Smooth muscle cell (in vitro differentiated cells): ENCODE results near the gene KCNH6. TPM values are rescaled to one million over a fixed set of nuclear protein-coding genes. Genes with fewer than 3 reads are reported as not detected.

Source experiments
- DNase-seq: peaks from one replicate; lab custom pipeline; 2025; ENCODE audit not compliant: unreplicated experiment; lab: John Stamatoyannopoulos, UW
- H2AFZ ChIP-seq: fragments of 200-600 bp; sonication (generic); 2 replicates; pipeline ENCODE4 v1.6.0; 2016; ENCODE audit warnings: antibody characterized with exemption, low read depth, mild to moderate bottlenecking
- H3F3A ChIP-seq: fragments of 200-600 bp; sonication (generic); 2 replicates; pipeline ENCODE4 v1.6.0; 2017; ENCODE audit warnings: antibody characterized with exemption, low read depth
- H3K27ac ChIP-seq: fragments of 200-600 bp; sonication (generic); 2 replicates; pipeline ENCODE4 v1.5.1; 2016; ENCODE audit warnings: low read depth, mild to moderate bottlenecking
- H3K27me3 ChIP-seq: fragments of 200-600 bp; sonication (generic); 2 replicates; pipeline ENCODE4 v1.6.1; 2016; ENCODE audit warnings: low read depth, mild to moderate bottlenecking
- H3K36me3 ChIP-seq: fragments of 200-600 bp; sonication (generic); 2 replicates; pipeline ENCODE4 v1.5.1; 2016; ENCODE audit warnings: low read depth
- H3K4me1 ChIP-seq: fragments of 200-600 bp; sonication (generic); 2 replicates; pipeline ENCODE4 v1.5.1; 2016; ENCODE audit warnings: low read depth
- H3K4me2 ChIP-seq: fragments of 200-600 bp; sonication (generic); 2 replicates; pipeline ENCODE4 v1.6.0; 2016; ENCODE audit warnings: mild to moderate bottlenecking
- H3K4me3 ChIP-seq: fragments of 200-600 bp; sonication (generic); 2 replicates; pipeline ENCODE4 v1.5.1; 2016; ENCODE audit warnings: mild to moderate bottlenecking
- H3K79me2 ChIP-seq: fragments of 200-600 bp; sonication (generic); 2 replicates; pipeline ENCODE4 v1.6.0; 2016; ENCODE audit warnings: low read depth, mild to moderate bottlenecking
- H3K9ac ChIP-seq: fragments of 200-600 bp; sonication (generic); 2 replicates; pipeline ENCODE4 v1.6.0; 2016; ENCODE audit warnings: low read depth
- H3K9me3 ChIP-seq: fragments of 200-600 bp; sonication (generic); replicated peaks from 2 replicates; pipeline ENCODE4 v1.5.1; 2016; ENCODE audit warnings: low read depth
- H4K20me1 ChIP-seq: fragments of 200-600 bp; sonication (generic); 2 replicates; pipeline ENCODE4 v1.6.0; 2016; ENCODE audit warnings: low read depth
- WGBS: methylation state at CpG from one replicate; pipeline ENCODE4 v1.1.7; 2016; ENCODE audit warnings: low lambda C conversion rate; 5-methylcytosine and 5-hydroxymethylcytosine counted together
- polyA plus RNA-seq: library from polyadenylated mRNA; unstranded; fragments of >200 nt; fragmentation: Nextera tagmentation; extraction: Ambion mirVana; gene quantifications from 2 replicates; pipeline ENCODE4 v1.2.1, GENCODE V29; 2016
- total RNA-seq: library from RNA; depleted of rRNA; stranded (reverse); fragments of >200 nt; gene quantifications from 2 replicates; pipeline ENCODE4 v1.2.3, GENCODE V29; 2014
- TF ChIP-seq, protein P1 (sequence below): fragments of 200-600 bp; sonication (generic); IDR thresholded peaks from 2 replicates; pipeline ENCODE4 v1.5.1; 2017; ENCODE audit warnings: borderline replicate concordance, mild to moderate bottlenecking, antibody characterized with exemption; ENCODE audit not compliant: insufficient read depth, poor library complexity, severe bottlenecking

The KCNH6 gene
- total and polyA plus RNA-seq, 2 experiments from 2014 or later: not detected

DNA sequence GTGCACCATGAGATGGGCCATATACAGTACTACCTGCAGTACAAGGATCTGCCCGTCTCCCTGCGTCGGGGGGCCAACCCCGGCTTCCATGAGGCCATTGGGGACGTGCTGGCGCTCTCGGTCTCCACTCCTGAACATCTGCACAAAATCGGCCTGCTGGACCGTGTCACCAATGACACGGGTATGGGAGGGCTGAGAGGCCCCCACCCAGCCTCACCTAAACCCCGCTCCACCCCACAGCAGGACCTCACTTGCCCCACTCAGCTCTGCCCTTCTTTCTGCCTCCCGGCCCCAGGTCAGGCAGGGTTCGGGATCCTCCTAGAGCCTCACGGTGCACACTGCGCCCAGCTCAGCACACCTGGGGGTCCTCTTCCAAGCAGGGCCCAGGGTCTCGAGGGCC is 40.6 kb upstream of the KCNH6 start:
- H3K79me2 ChIP-seq: no peaks in the 10 kb centered on the region
- H3K9me3 ChIP-seq: no peaks in the 10 kb centered on the region
- H3K36me3 ChIP-seq: no peaks in the 10 kb centered on the region
- no peak overlapping the region for H3K4me2 ChIP-seq
- no peak overlapping the region for H2AFZ ChIP-seq
- H3K4me3 ChIP-seq: no peak overlapping the region
- H3K9ac ChIP-seq: no peak overlapping the region
- H3K27ac ChIP-seq: no peak overlapping the region
- TF ChIP-seq, protein P1, sequence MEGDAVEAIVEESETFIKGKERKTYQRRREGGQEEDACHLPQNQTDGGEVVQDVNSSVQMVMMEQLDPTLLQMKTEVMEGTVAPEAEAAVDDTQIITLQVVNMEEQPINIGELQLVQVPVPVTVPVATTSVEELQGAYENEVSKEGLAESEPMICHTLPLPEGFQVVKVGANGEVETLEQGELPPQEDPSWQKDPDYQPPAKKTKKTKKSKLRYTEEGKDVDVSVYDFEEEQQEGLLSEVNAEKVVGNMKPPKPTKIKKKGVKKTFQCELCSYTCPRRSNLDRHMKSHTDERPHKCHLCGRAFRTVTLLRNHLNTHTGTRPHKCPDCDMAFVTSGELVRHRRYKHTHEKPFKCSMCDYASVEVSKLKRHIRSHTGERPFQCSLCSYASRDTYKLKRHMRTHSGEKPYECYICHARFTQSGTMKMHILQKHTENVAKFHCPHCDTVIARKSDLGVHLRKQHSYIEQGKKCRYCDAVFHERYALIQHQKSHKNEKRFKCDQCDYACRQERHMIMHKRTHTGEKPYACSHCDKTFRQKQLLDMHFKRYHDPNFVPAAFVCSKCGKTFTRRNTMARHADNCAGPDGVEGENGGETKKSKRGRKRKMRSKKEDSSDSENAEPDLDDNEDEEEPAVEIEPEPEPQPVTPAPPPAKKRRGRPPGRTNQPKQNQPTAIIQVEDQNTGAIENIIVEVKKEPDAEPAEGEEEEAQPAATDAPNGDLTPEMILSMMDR: no peak
- peaks cover 6% of the 10 kb centered on the region for H3K4me1 ChIP-seq
- no peaks in the 10 kb centered on the region for H3F3A ChIP-seq
- WGBS: 92% methylated on average over 16 of the region's 16 CpGs
- no peaks in the 10 kb centered on the region for H4K20me1 ChIP-seq
- H3K27me3 ChIP-seq: no peaks in the 10 kb centered on the region
- DNase-seq: no peak

DNA sequence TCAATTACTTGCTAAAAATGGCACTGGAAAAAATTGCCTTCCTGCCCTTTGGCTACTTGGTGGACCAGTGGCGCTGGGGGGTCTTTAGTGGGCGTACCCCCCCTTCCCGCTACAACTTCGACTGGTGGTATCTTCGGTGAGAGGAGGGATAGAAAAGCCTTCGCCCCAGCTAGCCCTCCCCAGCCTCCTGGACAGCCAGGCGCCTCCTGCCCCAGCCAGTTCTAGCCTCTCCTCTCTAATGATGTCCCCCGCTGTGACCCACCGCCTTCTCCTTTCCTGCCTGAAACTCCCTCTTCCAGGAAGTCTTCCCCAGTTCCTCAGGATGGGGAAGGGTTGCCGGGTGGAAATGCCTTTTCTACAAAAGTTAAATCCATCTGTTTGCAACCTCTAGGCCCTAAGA is 40.1 kb upstream of the KCNH6 start:
- Histone ChIP-seq H3K27ac (no peak overlapping the region), H3K4me3 (no peak overlapping the region), H3F3A (no peaks in the 10 kb centered on the region), H4K20me1 (no peaks in the 10 kb centered on the region), H3K27me3 (no peaks in the 10 kb centered on the region), H3K79me2 (no peaks in the 10 kb centered on the region), H3K36me3 (no peaks in the 10 kb centered on the region), H3K9me3 (no peaks in the 10 kb centered on the region), H3K9ac (no peak overlapping the region), H3K4me2 (no peak overlapping the region), H2AFZ (no peak overlapping the region), H3K4me1 (peaks cover under 1% of the 10 kb centered on the region)
- TF ChIP-seq, protein P1: no peak
- WGBS: 91% methylated on average over 10 of the region's 10 CpGs
- DNase-seq: no peak

DNA sequence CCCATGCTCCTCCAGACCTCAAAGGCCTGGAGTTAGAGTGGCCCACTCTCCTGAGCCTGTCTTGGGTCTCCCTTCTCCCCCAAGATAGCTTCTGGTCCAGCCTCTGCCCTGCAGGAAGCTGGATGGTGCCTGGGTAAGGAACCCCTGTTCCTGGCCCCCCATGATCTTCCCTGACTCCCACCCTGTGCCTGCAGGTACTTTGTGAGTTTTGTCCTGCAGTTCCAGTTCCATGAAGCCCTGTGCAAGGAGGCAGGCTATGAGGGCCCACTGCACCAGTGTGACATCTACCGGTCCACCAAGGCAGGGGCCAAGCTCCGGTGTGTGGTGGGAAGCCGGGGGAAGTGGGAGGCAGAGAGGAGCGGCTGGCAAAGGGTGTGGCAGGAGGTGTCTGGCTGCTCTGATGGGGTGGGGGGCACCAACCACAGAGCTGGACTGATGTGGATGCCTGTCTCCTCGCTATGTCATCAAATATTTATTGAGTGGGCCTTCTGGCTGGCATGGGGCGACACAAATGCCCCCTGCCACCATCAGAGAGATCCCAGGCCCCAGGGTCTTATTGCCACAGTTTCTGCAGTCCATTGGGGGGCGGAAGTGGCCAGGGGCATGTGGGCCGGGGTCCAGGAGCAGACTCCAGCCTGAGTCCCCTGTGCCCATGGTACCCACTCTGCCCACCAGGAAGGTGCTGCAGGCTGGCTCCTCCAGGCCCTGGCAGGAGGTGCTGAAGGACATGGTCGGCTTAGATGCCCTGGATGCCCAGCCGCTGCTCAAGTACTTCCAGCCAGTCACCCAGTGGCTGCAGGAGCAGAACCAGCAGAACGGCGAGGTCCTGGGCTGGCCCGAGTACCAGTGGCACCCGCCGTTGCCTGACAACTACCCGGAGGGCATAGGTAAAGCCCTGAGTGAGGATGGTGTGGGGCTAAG is 39.2 kb upstream of the KCNH6 start:
- Histone ChIP-seq H3K27ac (no peak overlapping the region), H4K20me1 (no peaks in the 10 kb centered on the region), H3K27me3 (no peaks in the 10 kb centered on the region), H3K9me3 (no peaks in the 10 kb centered on the region), H3K9ac (no peak overlapping the region), H3K4me2 (no peak overlapping the region), H2AFZ (no peak overlapping the region), H3F3A (no peaks in the 10 kb centered on the region), H3K79me2 (no peaks in the 10 kb centered on the region), H3K36me3 (no peaks in the 10 kb centered on the region), H3K4me3 (no peak overlapping the region), H3K4me1 (no peaks in the 10 kb centered on the region)
- DNase-seq: no peak
- 95% methylated on average over 16 of the region's 16 CpGs for WGBS
- TF ChIP-seq, protein P1: no peak
